GM18951 (cell line): ENCODE data around the gene IKBKE.

Experiments
- POLR2A ChIP-seq: IDR thresholded peaks from 4 replicates; pipeline ENCODE4 v1.6.1; 2011; ENCODE audit warnings: mild to moderate bottlenecking; ENCODE audit not compliant: insufficient read length, insufficient read depth; ENCODE audit errors: extremely low read depth
- in situ Hi-C: fragments of 300-500 bp; cut with MboI; formaldehyde crosslinking; loops from one replicate; pipeline ENCODE4 v1.12.0; 2022; ENCODE audit warnings: low sequenced_read_pairs, mixed read lengths, inconsistent platforms; ENCODE audit not compliant: unreplicated experiment

IKBKE gene

GRCh38 chr1:206544562-206545257, 74.4 kb downstream of the IKBKE start:
- no peak for TF ChIP-seq POLR2A
- in situ Hi-C loops, result loop anchor here (5.0 kb wide), 1 partner anchor 38 kb away; no protein-coding TSS in a partner anchor

GRCh38 chr1:206545351-206545750, 75.1 kb downstream of the IKBKE start:
- in situ Hi-C loops, result loop anchor here (5.0 kb wide), 1 partner anchor 37 kb away; no protein-coding TSS in a partner anchor
- no peak for TF ChIP-seq POLR2A
